Trophoblast cell (in vitro differentiated cells and primary cell): ENCODE data around the gene DYNC1H1.

Source experiments
- DNase-seq, 2 donors: peaks; one replicate each; pipeline ENCODE4 v3.0.0-alpha.2; 2016
- H2AFZ ChIP-seq: 2 replicates; pipeline ENCODE4 v1.6.1; 2013; ENCODE audit warnings: low read length, moderate library complexity, mild to moderate bottlenecking; ENCODE audit not compliant: insufficient read depth, poor library complexity
- H2AK5ac ChIP-seq: 2 replicates; pipeline ENCODE4 v1.6.1; 2013; ENCODE audit warnings: mild to moderate bottlenecking, low read length
- H2BK120ac ChIP-seq: 2 replicates; pipeline ENCODE4 v1.6.1; 2013; ENCODE audit warnings: low read length, mild to moderate bottlenecking, moderate library complexity; ENCODE audit not compliant: insufficient read depth, poor library complexity
- H2BK12ac ChIP-seq: 2 replicates; pipeline ENCODE4 v1.6.1; 2013; ENCODE audit warnings: mild to moderate bottlenecking, low read length, moderate library complexity
- H2BK5ac ChIP-seq: 2 replicates; pipeline ENCODE4 v1.6.1; 2013; ENCODE audit warnings: low read length, low read depth, moderate library complexity, mild to moderate bottlenecking; ENCODE audit not compliant: poor library complexity
- H3K14ac ChIP-seq: 2 replicates; pipeline ENCODE4 v1.6.1; 2013; ENCODE audit warnings: mild to moderate bottlenecking, low read length
- H3K18ac ChIP-seq: 2 replicates; pipeline ENCODE4 v1.6.1; 2013; ENCODE audit warnings: mild to moderate bottlenecking, low read length
- H3K23ac ChIP-seq: 2 replicates; pipeline ENCODE4 v1.6.1; 2013; ENCODE audit warnings: low read length
- H3K27ac ChIP-seq: 2 replicates; pipeline ENCODE4 v1.5.1; 2013; ENCODE audit warnings: low read depth, mild to moderate bottlenecking, inconsistent platforms, low read length, moderate library complexity
- H3K27me3 ChIP-seq: 2 replicates; pipeline ENCODE4 v1.6.1; 2013; ENCODE audit warnings: inconsistent platforms, mild to moderate bottlenecking, low read length, moderate library complexity; ENCODE audit not compliant: insufficient read depth
- H3K36me3 ChIP-seq, 2 experiments: 1 replicate in 1 of 2; 2 replicates in 1 of 2; pipeline ENCODE4 v1.6.1; 2013; ENCODE audit warnings: low read length in 2 of 2, mild to moderate bottlenecking in 2 of 2, moderate library complexity in 1 of 2; ENCODE audit not compliant: insufficient read depth in 2 of 2, control insufficient read depth in 1 of 2
- H3K4ac ChIP-seq: 2 replicates; pipeline ENCODE4 v1.6.1; 2013; ENCODE audit warnings: low read depth, mild to moderate bottlenecking, low read length, moderate library complexity
- H3K4me1 ChIP-seq, 2 experiments: 1 replicate in 1 of 2; 2 replicates in 1 of 2; pipeline ENCODE4 v1.6.1; 2013; ENCODE audit warnings: low read length in 2 of 2, mild to moderate bottlenecking in 2 of 2, moderate library complexity in 1 of 2; ENCODE audit not compliant: insufficient read depth in 2 of 2, control insufficient read depth in 1 of 2
- H3K4me2 ChIP-seq: 2 replicates; pipeline ENCODE4 v1.6.1; 2013; ENCODE audit warnings: inconsistent platforms, mild to moderate bottlenecking, low read length, moderate library complexity
- H3K4me3 ChIP-seq: 2 replicates; pipeline ENCODE4 v1.5.1; 2013; ENCODE audit warnings: mild to moderate bottlenecking, low read depth, low read length, inconsistent platforms
- H3K79me1 ChIP-seq: one replicate; pipeline ENCODE4 v1.6.1; 2013; ENCODE audit warnings: low read length
- H3K79me2 ChIP-seq: 2 replicates; pipeline ENCODE4 v1.6.1; 2013; ENCODE audit warnings: low read length, mild to moderate bottlenecking; ENCODE audit not compliant: control insufficient read depth, insufficient read depth, poor library complexity
- H3K9ac ChIP-seq: 2 replicates; pipeline ENCODE4 v1.6.1; 2013; ENCODE audit warnings: mild to moderate bottlenecking, low read length
- H3K9me3 ChIP-seq: 2 replicates; pipeline ENCODE4 v1.6.1; 2013; ENCODE audit warnings: low read depth, mild to moderate bottlenecking, control low read depth, inconsistent platforms, low read length; ENCODE audit not compliant: insufficient read depth
- H4K12ac ChIP-seq: 2 replicates; pipeline ENCODE4 v1.6.1; 2013; ENCODE audit warnings: low read depth, mild to moderate bottlenecking, low read length, moderate library complexity
- H4K8ac ChIP-seq: 2 replicates; pipeline ENCODE4 v1.6.1; 2013; ENCODE audit warnings: low read depth, mild to moderate bottlenecking, low read length, moderate library complexity
- H4K91ac ChIP-seq: one replicate; pipeline ENCODE4 v1.6.1; 2013; ENCODE audit warnings: low read depth, mild to moderate bottlenecking, low read length, moderate library complexity
- WGBS: extraction: QIAGEN DNeasy Blood & Tissue Kit; methylation state at CpG from one replicate; pipeline ENCODE4 v1.1.7; 2013; ENCODE audit warnings: missing lambda C conversion rate; ENCODE audit not compliant: insufficient read length, insufficient coverage; ENCODE audit errors: extremely low coverage; 5-methylcytosine and 5-hydroxymethylcytosine counted together

Gene DYNC1H1

GRCh38 chr14:101985957-101986356 is 21.6 kb downstream of the DYNC1H1 start:
- Histone ChIP-seq H3K9ac (no peak overlapping the region), H3K4ac (no peak overlapping the region)

GRCh38 chr14:101986953-101987352 is 22.6 kb downstream of the DYNC1H1 start:
- WGBS, result no CpG with 5 or more reads among the region's 7 CpGs
- Histone ChIP-seq H3K4me3 (no peak overlapping the region), H4K91ac (no peak overlapping the region), H2BK12ac (no peak overlapping the region), H3K9me3 (no peaks in the 10 kb centered on the region), H3K18ac (no peak overlapping the region), H2BK5ac (no peak overlapping the region), H2AK5ac (no peak overlapping the region), H4K12ac (no peak overlapping the region), H3K14ac (no peak overlapping the region), H3K27ac (no peak overlapping the region), H2AFZ (no peak overlapping the region), H3K4ac (no peak overlapping the region), H3K4me1 (no peaks in the 10 kb centered on the region), H3K79me1 (no peaks in the 10 kb centered on the region), H3K23ac (no peak overlapping the region), H3K79me2 (no peaks in the 10 kb centered on the region), H3K36me3 (peaks cover 57 to 71% of the 10 kb centered on the region in 2 experiments), H3K27me3 (no peaks in the 10 kb centered on the region), H3K4me2 (no peak overlapping the region), H4K8ac (no peak overlapping the region), H3K9ac (no peak overlapping the region), H2BK120ac (no peak overlapping the region)
- no peak for DNase-seq

More at GRCh38 chr14:101985957-101986356, 21.6 kb downstream of the DYNC1H1 start:
- no peaks in the 10 kb centered on the region for H3K27me3 ChIP-seq
- H3K79me2 ChIP-seq, result no peaks in the 10 kb centered on the region
- no peak for DNase-seq
- H3K9me3 ChIP-seq, result no peaks in the 10 kb centered on the region
- H3K4me2 ChIP-seq, result no peak overlapping the region
- H2BK5ac ChIP-seq, result no peak overlapping the region
- no peaks in the 10 kb centered on the region for H3K79me1 ChIP-seq
- no peak overlapping the region for H4K8ac ChIP-seq
- no CpG with 5 or more reads among the region's 16 CpGs for WGBS
- H3K4me1 ChIP-seq, result peaks cover 2 to 3% of the 10 kb centered on the region in 2 experiments
- no peak overlapping the region for H4K12ac ChIP-seq
- peaks cover 57 to 69% of the 10 kb centered on the region in 2 experiments for H3K36me3 ChIP-seq
- no peak overlapping the region for H3K4me3 ChIP-seq
- no peak overlapping the region for H3K23ac ChIP-seq
- no peak overlapping the region for H3K27ac ChIP-seq
- H2AK5ac ChIP-seq, result no peak overlapping the region
- no peak overlapping the region for H2AFZ ChIP-seq
- H4K91ac ChIP-seq, result no peak overlapping the region
- no peak overlapping the region for H3K14ac ChIP-seq
- H3K18ac ChIP-seq, result no peak overlapping the region
- no peak overlapping the region for H2BK12ac ChIP-seq
- H2BK120ac ChIP-seq, result no peak overlapping the region

- no peak overlapping the region for H2AFZ ChIP-seq
- no peak overlapping the region for H2AK5ac ChIP-seq
- H3K18ac ChIP-seq, result no peak overlapping the region
- no CpG with 5 or more reads among the region's 6 CpGs for WGBS
- H3K4me1 ChIP-seq, result no peaks in the 10 kb centered on the region
- no peaks in the 10 kb centered on the region for H3K9me3 ChIP-seq
- no peak overlapping the region for H3K14ac ChIP-seq
- no peaks in the 10 kb centered on the region for H3K27me3 ChIP-seq
- no peak overlapping the region for H2BK5ac ChIP-seq
- no peaks in the 10 kb centered on the region for H3K79me1 ChIP-seq
- H3K4me2 ChIP-seq, result no peak overlapping the region
- H3K23ac ChIP-seq, result no peak overlapping the region
- H3K4me3 ChIP-seq, result no peak overlapping the region
- no peak overlapping the region for H3K9ac ChIP-seq
- no peak overlapping the region for H2BK12ac ChIP-seq
- H3K4ac ChIP-seq, result no peak overlapping the region
- peaks cover 62 to 77% of the 10 kb centered on the region in 2 experiments for H3K36me3 ChIP-seq
- no peaks in the 10 kb centered on the region for H3K79me2 ChIP-seq
- DNase-seq, result no peak
- no peak overlapping the region for H3K27ac ChIP-seq
- H4K91ac ChIP-seq, result no peak overlapping the region
- H2BK120ac ChIP-seq, result no peak overlapping the region
- no peak overlapping the region for H4K12ac ChIP-seq
- H4K8ac ChIP-seq, result no peak overlapping the region
Measured at GRCh38 chr14:101988377-101988776, 24.0 kb downstream of the DYNC1H1 start.

- Histone ChIP-seq H4K8ac (no peak overlapping the region), H3K27ac (no peak overlapping the region), H3K4me2 (no peak overlapping the region), H2AK5ac (no peak overlapping the region), H3K79me2 (no peaks in the 10 kb centered on the region), H3K27me3 (no peaks in the 10 kb centered on the region), H3K4me1 (no peaks in the 10 kb centered on the region), H3K18ac (no peak overlapping the region), H3K36me3 (peaks cover 58 to 78% of the 10 kb centered on the region in 2 experiments), H3K79me1 (no peaks in the 10 kb centered on the region), H2BK5ac (no peak overlapping the region), H2BK120ac (no peak overlapping the region), H3K4ac (no peak overlapping the region), H4K12ac (no peak overlapping the region), H3K23ac (no peak overlapping the region), H2AFZ (no peak overlapping the region), H3K4me3 (no peak overlapping the region), H2BK12ac (no peak overlapping the region), H3K14ac (no peak overlapping the region), H3K9me3 (no peaks in the 10 kb centered on the region), H3K9ac (no peak overlapping the region), H4K91ac (no peak overlapping the region)
- DNase-seq, result no peak
- WGBS, result no CpG with 5 or more reads among the region's 5 CpGs
Measured at GRCh38 chr14:101991352-101991751, 27.0 kb downstream of the DYNC1H1 start.
